ENCODE measurements around the gene ZNF324.

Gene ZNF324

GRCh38 chr19:58509731-58510083 lies 42.8 kb downstream of the ZNF324 start:
- no peak overlapping the region for H3K27ac Mint-ChIP-seq

DNA sequence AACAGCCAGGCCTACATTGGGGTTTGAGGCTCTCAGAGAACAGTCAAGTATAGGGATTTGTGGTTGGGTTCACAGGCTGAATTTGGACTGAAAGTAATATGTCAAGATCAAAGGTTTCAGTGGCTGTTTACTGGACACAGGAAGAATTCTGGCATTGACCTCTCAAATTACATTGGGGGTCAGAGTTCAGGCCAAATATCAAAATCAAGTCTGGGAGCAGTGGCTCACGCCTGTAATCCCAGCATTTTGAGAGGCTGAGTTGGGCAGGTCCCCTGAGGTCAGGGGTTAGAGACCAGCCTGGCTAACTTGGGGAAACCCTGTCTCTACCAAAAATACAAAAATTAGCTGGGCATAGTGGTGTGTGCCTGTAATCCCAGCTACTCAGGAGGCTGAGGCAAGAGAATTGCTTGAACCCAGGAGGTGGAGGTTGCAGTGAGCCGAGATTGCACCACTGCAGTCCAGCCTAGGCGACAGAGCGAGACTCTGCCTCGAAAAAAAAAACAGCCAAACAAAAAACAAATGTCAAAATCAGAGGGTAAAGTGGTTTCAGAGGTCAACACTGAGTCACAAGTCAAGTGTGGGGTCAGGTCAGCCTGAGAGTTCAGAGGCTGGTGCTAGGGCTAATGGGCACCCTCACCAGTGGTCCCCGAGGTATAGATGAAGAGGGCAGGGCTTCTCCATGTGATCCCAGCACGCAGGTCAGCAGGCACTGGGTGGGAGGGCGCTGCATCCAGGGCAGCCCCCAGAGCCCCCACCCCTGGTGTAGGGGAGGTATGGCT lies 43.4 kb downstream of the ZNF324 start:
- peaks cover 7% of the 10 kb centered on the region for H3K9me3 Mint-ChIP-seq
- no peak overlapping the region for H3K4me3 Mint-ChIP-seq
- peaks cover 15% of the 10 kb centered on the region for H3K36me3 Mint-ChIP-seq (ENCODE audit: low read depth)
- H3K4me1 Mint-ChIP-seq (ENCODE audit: low read depth): peaks cover 14% of the 10 kb centered on the region
- H3K27ac Mint-ChIP-seq: no peak overlapping the region
- H3K27me3 Mint-ChIP-seq: no peaks in the 10 kb centered on the region

More at GRCh38 chr19:58509731-58510083, 42.8 kb downstream of the ZNF324 start:
- Mint-ChIP-seq H3K4me1 (ENCODE audit: low read depth) (peaks cover 11% of the 10 kb centered on the region), H3K36me3 (ENCODE audit: low read depth) (peaks cover 11% of the 10 kb centered on the region), H3K9me3 (peaks cover 7% of the 10 kb centered on the region), H3K4me3 (no peak overlapping the region), H3K27me3 (no peaks in the 10 kb centered on the region)

DNA sequence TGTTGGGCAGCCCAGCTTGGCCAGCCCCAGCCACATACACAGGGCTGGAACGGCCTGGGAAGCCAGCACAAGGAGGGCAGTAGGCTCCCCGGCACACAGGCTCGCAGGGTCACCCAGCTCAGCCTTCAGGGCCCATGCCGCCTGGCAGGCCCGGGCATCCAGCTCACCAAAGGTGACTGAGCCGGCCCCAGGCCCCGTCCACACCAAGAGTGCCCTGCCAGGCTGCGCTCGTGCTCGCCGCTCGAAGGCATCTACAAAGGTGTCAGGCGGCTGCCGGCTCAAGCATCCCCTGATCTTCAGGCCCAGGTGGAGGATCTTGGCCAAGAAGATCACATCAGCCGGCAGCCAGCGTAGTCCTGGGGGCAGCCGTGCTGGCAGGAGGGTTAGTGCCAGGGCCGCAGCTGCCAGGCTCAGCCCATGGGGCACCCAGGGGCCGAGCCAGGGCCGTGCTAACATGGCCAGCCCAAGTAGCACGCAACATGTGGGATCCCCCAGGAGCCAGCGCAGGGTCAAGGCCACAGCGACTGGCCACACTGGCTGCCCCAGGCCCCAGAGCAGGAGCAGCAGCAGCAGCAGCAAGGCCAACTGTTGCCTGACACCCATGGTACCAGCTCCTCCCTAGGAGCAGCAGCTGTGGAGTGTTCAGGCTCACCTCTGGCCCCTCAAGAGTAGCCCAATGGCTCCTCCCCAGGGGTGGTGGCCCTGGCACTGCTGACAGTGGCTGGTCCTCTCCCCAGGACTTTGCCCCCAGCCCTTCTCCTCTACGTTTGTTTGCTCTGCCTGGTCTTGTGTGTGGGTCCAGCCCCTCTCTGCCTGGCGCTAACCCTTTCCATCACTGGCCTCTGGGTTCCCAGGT lies 44.7 kb downstream of the ZNF324 start, which contains the start of gene SLC27A5:
Gene SLC27A5, minus strand, starts transcription at position 640 of the 856 bp plus-strand sequence. Its CDS starts 37 bp downstream, at position 603.
- Mint-ChIP-seq H3K4me3 (no peak within 1 kb of the TSS), H3K27me3 (no peaks in the 10 kb centered on the region), H3K36me3 (ENCODE audit: low read depth) (peaks cover 25% of the 10 kb centered on the region), H3K4me1 (ENCODE audit: low read depth) (peaks cover 24% of the 10 kb centered on the region), H3K9me3 (peaks cover 4% of the 10 kb centered on the region), H3K27ac (peak within 1 kb of the TSS; percentile 89)

DNA sequence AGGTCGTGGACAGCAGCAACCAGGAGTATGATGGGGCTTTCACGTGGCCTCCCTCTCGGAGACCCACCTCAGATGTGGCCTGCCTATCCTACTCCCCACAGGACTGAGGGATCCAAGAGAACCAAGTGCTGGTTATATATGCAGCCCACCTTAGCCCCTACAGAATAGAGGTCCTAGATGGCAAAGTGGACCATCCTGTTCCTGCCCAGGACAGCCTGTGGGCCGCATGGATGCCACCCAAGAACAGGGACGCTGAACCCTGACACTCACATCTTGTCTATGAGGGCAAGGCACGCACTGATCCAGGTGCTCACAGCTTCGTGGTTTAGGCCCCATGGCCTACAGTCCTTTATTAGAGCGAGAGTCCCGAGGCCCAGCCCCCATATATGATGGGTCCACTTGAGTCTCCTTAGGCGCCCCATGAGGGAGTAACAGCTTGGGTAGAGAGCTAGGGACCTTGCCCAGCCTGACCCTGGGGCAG lies 46.4 kb downstream of the ZNF324 start:
- Mint-ChIP-seq H3K4me3 (peak overlapping the region; percentile 88), H3K9me3 (no peaks in the 10 kb centered on the region), H3K36me3 (ENCODE audit: low read depth) (peaks cover 20% of the 10 kb centered on the region), H3K27me3 (no peaks in the 10 kb centered on the region), H3K27ac (peak overlapping the region; percentile 89), H3K4me1 (ENCODE audit: low read depth) (peaks cover 32% of the 10 kb centered on the region)

GRCh38 chr19:58513694-58514563 lies 47.0 kb downstream of the ZNF324 start:
- no peaks in the 10 kb centered on the region for H3K27me3 Mint-ChIP-seq
- H3K4me1 Mint-ChIP-seq (ENCODE audit: low read depth): peaks cover 39% of the 10 kb centered on the region
- H3K27ac Mint-ChIP-seq: peak overlapping the region; percentile 89
- H3K4me3 Mint-ChIP-seq: peak overlapping the region; percentile 88
- no peaks in the 10 kb centered on the region for H3K9me3 Mint-ChIP-seq
- H3K36me3 Mint-ChIP-seq (ENCODE audit: low read depth): peaks cover 23% of the 10 kb centered on the region

- Mint-ChIP-seq H3K4me3 (peak overlapping the region; percentile 88), H3K9me3 (no peaks in the 10 kb centered on the region), H3K27me3 (no peaks in the 10 kb centered on the region), H3K36me3 (ENCODE audit: low read depth) (peaks cover 26% of the 10 kb centered on the region), H3K4me1 (ENCODE audit: low read depth) (peaks cover 45% of the 10 kb centered on the region), H3K27ac (peak overlapping the region; percentile 89)
Observed at GRCh38 chr19:58514564-58515022, 47.7 kb downstream of the ZNF324 start.

DNA sequence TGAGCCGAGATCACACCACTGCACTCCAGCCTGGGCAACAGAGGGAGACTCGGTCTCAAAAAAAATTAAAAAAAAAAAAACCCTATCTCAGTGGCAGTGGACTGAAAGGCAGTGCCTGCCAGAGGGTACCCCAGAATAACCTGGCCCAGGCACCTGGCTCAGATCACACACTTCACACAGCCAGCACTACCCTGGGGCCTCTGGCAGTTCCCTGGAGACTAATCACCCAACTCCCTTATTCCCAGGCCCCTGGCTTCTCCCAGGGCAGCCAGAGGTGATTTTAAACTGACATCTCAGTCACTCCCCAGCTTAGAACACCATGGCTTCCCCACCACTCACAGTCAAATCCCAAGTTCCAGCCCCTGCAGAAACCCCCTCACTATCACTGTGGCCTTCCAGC lies 48.4 kb downstream of the ZNF324 start:
- H3K27me3 Mint-ChIP-seq: no peaks in the 10 kb centered on the region
- peak overlapping the region; percentile 85 for H3K27ac Mint-ChIP-seq
- peak overlapping the region; percentile 88 for H3K4me3 Mint-ChIP-seq
- peaks cover 52% of the 10 kb centered on the region for H3K4me1 Mint-ChIP-seq (ENCODE audit: low read depth)
- H3K9me3 Mint-ChIP-seq: no peaks in the 10 kb centered on the region
- H3K36me3 Mint-ChIP-seq (ENCODE audit: low read depth): peaks cover 26% of the 10 kb centered on the region

DNA sequence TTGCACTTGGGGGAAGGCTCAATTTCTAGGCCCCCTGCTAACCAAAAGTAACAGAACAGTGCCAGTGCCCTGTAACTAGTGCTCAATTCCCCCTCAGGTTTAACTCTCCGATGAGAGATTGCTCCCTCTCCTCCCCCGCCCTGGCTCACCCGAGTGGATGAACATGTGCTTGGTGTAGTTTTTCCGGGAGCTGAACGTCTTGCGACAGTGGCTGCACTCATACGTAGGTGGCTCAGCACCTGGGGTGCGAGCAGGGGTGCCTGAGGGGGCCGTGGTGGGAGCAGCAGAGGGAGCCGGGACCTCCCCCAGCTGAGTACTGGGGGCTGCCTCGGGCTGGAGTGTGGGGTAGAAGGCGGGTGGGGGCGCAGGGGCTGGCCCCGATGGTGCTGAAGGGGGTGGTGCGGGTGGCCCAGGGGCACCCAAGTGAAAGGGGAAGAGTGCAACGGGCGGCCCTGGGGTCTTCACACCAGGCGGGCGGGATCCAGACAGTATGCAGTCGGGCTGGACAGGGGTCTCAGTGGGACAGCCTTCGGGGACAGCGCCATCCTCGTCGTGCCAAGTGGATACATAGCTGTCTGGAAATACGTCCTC lies 49.5 kb downstream of the ZNF324 start:
- Mint-ChIP-seq H3K4me1 (ENCODE audit: low read depth) (peaks cover 56% of the 10 kb centered on the region), H3K4me3 (peak overlapping the region; percentile 88), H3K9me3 (no peaks in the 10 kb centered on the region), H3K27ac (peak overlapping the region; percentile 85), H3K36me3 (ENCODE audit: low read depth) (peaks cover 26% of the 10 kb centered on the region), H3K27me3 (no peaks in the 10 kb centered on the region)

- no peaks in the 10 kb centered on the region for H3K27me3 Mint-ChIP-seq
- H3K4me3 Mint-ChIP-seq: peak overlapping the region; percentile 23
- no peaks in the 10 kb centered on the region for H3K9me3 Mint-ChIP-seq
- no peak overlapping the region for H3K27ac Mint-ChIP-seq
- H3K4me1 Mint-ChIP-seq (ENCODE audit: low read depth): peaks cover 56% of the 10 kb centered on the region
- peaks cover 26% of the 10 kb centered on the region for H3K36me3 Mint-ChIP-seq (ENCODE audit: low read depth)
Observed at GRCh38 chr19:58516964-58517833, 50.3 kb downstream of the ZNF324 start.

DNA sequence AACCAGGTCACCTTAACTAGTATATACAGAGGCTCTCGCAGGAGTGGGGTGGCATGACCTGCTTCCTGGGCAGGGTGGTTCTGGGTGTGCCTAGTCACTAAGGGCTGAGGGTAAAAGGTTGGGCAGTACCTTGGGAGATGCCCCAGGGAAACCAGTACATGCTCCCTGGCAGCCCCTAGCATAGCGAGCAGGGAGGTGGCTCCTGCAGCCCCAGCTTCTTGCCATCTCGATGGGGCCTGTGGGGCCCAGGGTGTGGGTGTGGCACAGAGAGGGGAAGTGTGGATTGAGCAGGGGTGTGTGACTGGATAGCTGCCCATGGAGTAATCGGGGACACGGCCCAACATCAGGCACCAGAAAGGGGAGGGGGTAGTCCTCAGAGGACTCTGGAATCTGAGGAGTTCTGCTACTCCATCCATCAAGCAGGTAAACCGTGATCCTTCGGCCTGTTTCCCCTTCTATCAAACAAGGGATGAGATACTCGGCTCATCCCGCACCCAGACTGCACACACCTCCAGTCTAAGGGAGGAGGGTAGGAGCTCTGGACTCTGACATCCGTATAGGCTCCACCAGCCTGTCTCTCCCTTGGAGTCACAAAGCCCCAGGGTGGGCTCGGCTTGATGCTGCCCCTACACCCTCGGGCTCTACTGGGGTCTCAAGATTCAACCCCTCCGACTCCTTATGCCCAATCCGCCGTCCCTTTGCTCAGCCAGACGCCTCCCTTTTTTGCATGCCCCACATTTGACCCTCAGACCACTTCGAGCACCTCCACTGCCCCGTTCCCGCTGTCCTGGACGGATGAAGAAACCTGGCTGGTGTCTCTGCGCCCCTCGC lies 51.6 kb downstream of the ZNF324 start:
- Mint-ChIP-seq H3K27me3 (no peaks in the 10 kb centered on the region), H3K27ac (peak overlapping the region; percentile 99), H3K4me1 (ENCODE audit: low read depth) (peaks cover 52% of the 10 kb centered on the region)

DNA sequence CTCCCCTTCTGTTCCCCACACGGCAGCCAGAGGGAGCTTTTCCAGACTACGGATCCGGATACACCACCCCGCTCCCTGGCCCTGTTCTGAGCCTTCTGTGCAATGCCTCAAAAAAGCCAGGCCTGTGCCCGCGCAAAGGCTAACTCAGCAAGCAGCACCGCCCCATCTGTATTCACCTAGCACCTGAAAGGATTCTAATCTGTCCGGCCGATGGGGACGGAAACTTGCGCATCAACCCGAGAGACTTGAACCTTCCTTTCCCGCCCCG lies 52.1 kb downstream of the ZNF324 start:
- peak overlapping the region; percentile 97 for H3K4me3 Mint-ChIP-seq
- H3K4me1 Mint-ChIP-seq (ENCODE audit: low read depth): peaks cover 47% of the 10 kb centered on the region
- peaks cover 26% of the 10 kb centered on the region for H3K36me3 Mint-ChIP-seq (ENCODE audit: low read depth)
- H3K27ac Mint-ChIP-seq: peak overlapping the region; percentile 99
- no peaks in the 10 kb centered on the region for H3K27me3 Mint-ChIP-seq
- no peaks in the 10 kb centered on the region for H3K9me3 Mint-ChIP-seq

More for the DNA sequence above, 51.6 kb downstream of the ZNF324 start:
- Mint-ChIP-seq H3K4me3 (peak overlapping the region; percentile 97), H3K9me3 (no peaks in the 10 kb centered on the region), H3K36me3 (ENCODE audit: low read depth) (peaks cover 26% of the 10 kb centered on the region)

- no peaks in the 10 kb centered on the region for H3K27me3 Mint-ChIP-seq
- H3K9me3 Mint-ChIP-seq: no peaks in the 10 kb centered on the region
- H3K36me3 Mint-ChIP-seq (ENCODE audit: low read depth): peaks cover 26% of the 10 kb centered on the region
- peak within 1 kb of the TSS; percentile 99 for H3K27ac Mint-ChIP-seq
- H3K4me3 Mint-ChIP-seq: peak within 1 kb of the TSS; percentile 97
- peaks cover 46% of the 10 kb centered on the region for H3K4me1 Mint-ChIP-seq (ENCODE audit: low read depth)
Observed at GRCh38 chr19:58519355-58520256, 52.7 kb downstream of the ZNF324 start, which contains the start of gene ZBTB45. TSS of gene ZBTB45 (minus strand) at chr19:58519810. CDS start at chr19:58517673, 2,137 bp downstream.
